HepG2 (cell line): ENCODE results near the gene CCDC3. TPM values are rescaled to one million over a fixed set of nuclear protein-coding genes. Genes with fewer than 3 reads are reported as not detected.

Experiments used
- ATAC-seq: fragments of 200-7000 bp; cut with Tn5 transposase; 3 replicates; pipeline ENCODE4 v1.9.1; 2020; ENCODE audit warnings: mild to moderate bottlenecking, moderate library complexity
- BruUV-seq: library from RNA; stranded (reverse); fragments of 400-500 nt; replicated peaks from 2 replicates; lab custom pipeline; 2021; lab: Mats Ljungman, UMichigan
- CTCF ChIA-PET: fragments of 300-600 bp; formaldehyde crosslinking; extraction: SDS; loops from one replicate; lab custom pipeline; 2021; ENCODE audit warnings: low total read pairs, inconsistent platforms, low intra/inter-chr PET ratio; lab: Yijun Ruan, JAX
- POLR2A ChIA-PET: fragments of 350-600 bp; sonication (Branson Sonifier 250); formaldehyde crosslinking; loops from one replicate; lab custom pipeline; 2020; ENCODE audit warnings: antibody characterized with exemption, inconsistent platforms; lab: Yijun Ruan, JAX
- DNase-seq: peaks from one replicate; pipeline ENCODE4 v3.0.0-alpha.2; 2015; ENCODE audit warnings: low spot score
- FAIRE-seq: peaks from 3 replicates; lab custom pipeline; 2011; peaks lifted over from hg19 to GRCh38; lab: Jason Lieb, UNC
- H2AFZ ChIP-seq: one replicate; pipeline ENCODE4 v1.6.1; 2011; ENCODE audit warnings: low read length, inconsistent platforms
- H3K27ac ChIP-seq: fragments of 300-600 bp; 3 replicates; pipeline ENCODE4 v1.8.0; 2011; ENCODE audit warnings: mixed run types, mild to moderate bottlenecking, mixed read lengths, low read length, inconsistent platforms; ENCODE audit not compliant: insufficient read depth; ENCODE audit errors: extremely low read length
- H3K27me3 ChIP-seq, 2 experiments: fragments of 200-600 bp in 1 of 2; 2 replicates in 1 of 2; 3 replicates in 1 of 2; pipeline versions ENCODE4 v1.6.0 to v1.8.0; 2011; ENCODE audit warnings: low read length in 2 of 2, mild to moderate bottlenecking in 2 of 2, moderate library complexity in 2 of 2, inconsistent platforms in 1 of 2; ENCODE audit not compliant: insufficient read depth in 2 of 2, control insufficient read depth in 1 of 2
- H3K36me3 ChIP-seq, 2 experiments: fragments of 200-600 bp in 1 of 2; replicated peaks in 1 of 2; 2 replicates in 1 of 2; 3 replicates in 1 of 2; pipeline versions ENCODE4 v1.5.1 to v1.8.0; 2011; ENCODE audit warnings: low read length in 2 of 2, inconsistent platforms in 1 of 2; ENCODE audit not compliant: insufficient read depth in 2 of 2, control insufficient read depth in 1 of 2
- H3K4me1 ChIP-seq: 2 replicates; pipeline ENCODE4 v1.5.1; 2012; ENCODE audit warnings: low read length, inconsistent platforms; ENCODE audit not compliant: insufficient read depth
- H3K4me2 ChIP-seq: 2 replicates; pipeline ENCODE4 v1.6.0; 2011; ENCODE audit warnings: low read depth, low read length, inconsistent platforms
- H3K4me3 ChIP-seq, 3 experiments: fragments of 200-600 bp in 1 of 3; sonication (generic), shearing (Covaris generic) in 1 of 3; replicated peaks in 1 of 3; 2 replicates each; pipeline ENCODE4 v1.5.1; 2011 to 2016; ENCODE audit warnings: low read length in 3 of 3, inconsistent platforms in 2 of 3, low read depth in 2 of 3, mild to moderate bottlenecking in 2 of 3, control low read depth in 1 of 3, mixed read lengths in 1 of 3; ENCODE audit not compliant: insufficient read depth in 1 of 3
- H3K79me2 ChIP-seq: one replicate; pipeline ENCODE4 v1.6.1; 2011; ENCODE audit warnings: low read length, inconsistent platforms; ENCODE audit not compliant: insufficient read depth
- H3K9ac ChIP-seq: 2 replicates; pipeline ENCODE4 v1.6.0; 2011; ENCODE audit warnings: mild to moderate bottlenecking, low read depth, low read length, inconsistent platforms; ENCODE audit not compliant: insufficient read depth
- H3K9me3 ChIP-seq: 2 replicates; pipeline ENCODE4 v1.5.1; 2012; ENCODE audit warnings: mild to moderate bottlenecking, low read length
- H4K20me1 ChIP-seq: 2 replicates; pipeline ENCODE4 v1.6.0; 2011; ENCODE audit warnings: inconsistent platforms, mild to moderate bottlenecking, low read length, moderate library complexity; ENCODE audit not compliant: insufficient read depth
- CHD2 ChIP-seq: IDR thresholded peaks from 2 replicates; pipeline ENCODE4 v1.6.1; 2011; ENCODE audit warnings: low read depth, low read length, improper control_type of control experiment
- DBP ChIP-seq: sonication (generic); formaldehyde crosslinking; IDR thresholded peaks from 2 replicates; pipeline ENCODE4 v1.4.0; 2020; ENCODE audit warnings: missing genetic modification reagents; ENCODE audit errors: not compliant biosample characterization
- E2F2 ChIP-seq: sonication (generic); formaldehyde crosslinking; IDR thresholded peaks from 2 replicates; pipeline ENCODE4 v1.4.0; 2020; ENCODE audit warnings: missing genetic modification reagents, borderline replicate concordance
- MZF1 ChIP-seq: sonication (generic); formaldehyde crosslinking; IDR thresholded peaks from 2 replicates; pipeline ENCODE4 v1.8.1; 2023; ENCODE audit warnings: mild to moderate bottlenecking, missing genetic modification reagents, borderline replicate concordance
- PITX1 ChIP-seq: sonication (generic); formaldehyde crosslinking; IDR thresholded peaks from 2 replicates; pipeline ENCODE4 v1.5.1; 2020; ENCODE audit warnings: mild to moderate bottlenecking, missing genetic modification reagents
- RFXANK ChIP-seq: IDR thresholded peaks from 2 replicates; pipeline ENCODE4 v1.6.1; 2016
- SMAD9 ChIP-seq: sonication (generic); formaldehyde crosslinking; IDR thresholded peaks from 2 replicates; pipeline ENCODE4 v1.5.1; 2020; ENCODE audit warnings: mild to moderate bottlenecking, missing genetic modification reagents
- SMYD3 ChIP-seq: sonication (generic); formaldehyde crosslinking; IDR thresholded peaks from 2 replicates; pipeline ENCODE4 v1.8.1; 2023; ENCODE audit warnings: mild to moderate bottlenecking, missing genetic modification reagents
- SRY ChIP-seq: sonication (generic); formaldehyde crosslinking; IDR thresholded peaks from 2 replicates; pipeline ENCODE4 v1.8.0; 2022; ENCODE audit warnings: mild to moderate bottlenecking, missing genetic modification reagents
- TMF1 ChIP-seq: sonication (generic); formaldehyde crosslinking; IDR thresholded peaks from 2 replicates; pipeline ENCODE4 v1.8.1; 2022; ENCODE audit warnings: low read depth, missing genetic modification reagents
- ZEB1 ChIP-seq: IDR thresholded peaks from 2 replicates; pipeline ENCODE4 v1.6.1; 2012; ENCODE audit warnings: mild to moderate bottlenecking, low read depth, inconsistent platforms; ENCODE audit not compliant: insufficient replicate concordance
- ZNF20 ChIP-seq: sonication (generic); formaldehyde crosslinking; IDR thresholded peaks from 2 replicates; pipeline ENCODE4 v1.4.0; 2020; ENCODE audit warnings: mild to moderate bottlenecking, moderate library complexity, missing genetic modification reagents
- ZNF562 ChIP-seq: sonication (generic); formaldehyde crosslinking; IDR thresholded peaks from 2 replicates; pipeline ENCODE4 v1.8.0; 2022; ENCODE audit warnings: missing genetic modification reagents, borderline replicate concordance
- ZNF597 ChIP-seq: sonication (generic); formaldehyde crosslinking; IDR thresholded peaks from 2 replicates; pipeline ENCODE4 v1.5.0; 2020; ENCODE audit warnings: missing genetic modification reagents
- WGBS: methylation state at CpG from one replicate; pipeline ENCODE4 v1.1.6; 2017; ENCODE audit warnings: low lambda C conversion rate; 5-methylcytosine and 5-hydroxymethylcytosine counted together
- in situ Hi-C: cut with HindIII; loops from 2 replicates; pipeline ENCODE4 v1.10.0; 2017; ENCODE audit warnings: low pct_unique_long_range_greater_than_20kb; ENCODE audit not compliant: extremely low pct_ligation_motif_present
- intact Hi-C: fragments of 100-400 bp; cut with micrococcal nuclease; formaldehyde crosslinking; loops from one replicate; pipeline ENCODE4 v1.10.0; 2022; ENCODE audit not compliant: unreplicated experiment
- polyA plus RNA-seq, 8 experiments: library from polyadenylated mRNA; depleted of rRNA in 3 of 8; stranded (reverse) in 7 of 8; unstranded in 1 of 8; fragments of >200 nt; fragmentation: Illumina TruSeq in 4 of 8; extraction: Trizol in 4 of 8; gene quantifications; 2 replicates each; pipeline versions ENCODE4 v1.2.1 to v1.2.3, GENCODE V29; 2011 to 2016; ENCODE audit warnings: low read depth in 4 of 8, missing spikeins in 1 of 8, mixed read lengths in 1 of 8; ENCODE audit not compliant: insufficient read depth in 1 of 8
- total RNA-seq, 5 experiments: library from RNA; depleted of rRNA; stranded (reverse); fragments of >200 nt; fragmentation: Illumina TruSeq; extraction: Trizol; gene quantifications; 2 replicates each; pipeline ENCODE4 v1.2.3, GENCODE V29; 2016; ENCODE audit warnings: low read depth in 1 of 5
- TF ChIP-seq, protein P1 (sequence below): sonication (generic); formaldehyde crosslinking; IDR thresholded peaks from 2 replicates; pipeline ENCODE4 v1.4.0; 2020; ENCODE audit warnings: missing genetic modification reagents

Gene CCDC3
- total and polyA plus RNA-seq, 2 of the 13 experiments (the other 11 are each of a cell fraction or from before 2014, with no cell fraction given) = not detected

DNA sequence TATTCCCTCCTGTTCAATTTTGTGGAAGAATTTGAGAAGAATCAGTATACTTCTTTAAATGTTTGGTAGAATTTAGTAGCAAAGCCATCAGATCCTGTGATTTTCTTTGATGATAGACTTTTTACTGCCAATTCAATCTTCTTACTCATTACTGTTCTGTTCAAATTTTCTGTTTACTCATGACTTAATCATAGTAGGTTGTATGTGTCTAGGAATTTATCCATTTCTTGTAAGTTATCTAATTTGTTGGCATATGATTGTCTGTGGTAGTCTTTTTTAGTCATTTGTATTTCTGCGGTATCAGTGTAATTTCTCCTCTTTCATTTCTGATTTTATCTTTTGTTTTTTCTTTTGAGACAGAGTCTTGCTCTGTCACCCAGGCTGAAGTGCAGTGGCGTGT is 87.4 kb downstream of the CCDC3 start (continued):
- TF ChIP-seq MZF1 = no peak

GRCh38 chr10:12911795-12912194 is 89.7 kb downstream of the CCDC3 start:
- no TSS peak for BruUV-seq
- CTCF ChIA-PET = no interaction called here
- TF ChIP-seq TMF1 (CRISPR knock-in tag) (no peak), CHD2 (no peak), SMAD9 (CRISPR knock-in tag) (no peak), PITX1 (CRISPR knock-in tag) (no peak), SRY (CRISPR knock-in tag) (no peak), ZEB1 (no peak), ZNF562 (CRISPR knock-in tag) (no peak), DBP (no peak), RFXANK (no peak), ZNF597 (CRISPR knock-in tag) (no peak), SMYD3 (CRISPR knock-in tag) (no peak), ZNF20 (CRISPR knock-in tag) (no peak), E2F2 (CRISPR knock-in tag) (no peak)
- TF ChIP-seq, protein P1, sequence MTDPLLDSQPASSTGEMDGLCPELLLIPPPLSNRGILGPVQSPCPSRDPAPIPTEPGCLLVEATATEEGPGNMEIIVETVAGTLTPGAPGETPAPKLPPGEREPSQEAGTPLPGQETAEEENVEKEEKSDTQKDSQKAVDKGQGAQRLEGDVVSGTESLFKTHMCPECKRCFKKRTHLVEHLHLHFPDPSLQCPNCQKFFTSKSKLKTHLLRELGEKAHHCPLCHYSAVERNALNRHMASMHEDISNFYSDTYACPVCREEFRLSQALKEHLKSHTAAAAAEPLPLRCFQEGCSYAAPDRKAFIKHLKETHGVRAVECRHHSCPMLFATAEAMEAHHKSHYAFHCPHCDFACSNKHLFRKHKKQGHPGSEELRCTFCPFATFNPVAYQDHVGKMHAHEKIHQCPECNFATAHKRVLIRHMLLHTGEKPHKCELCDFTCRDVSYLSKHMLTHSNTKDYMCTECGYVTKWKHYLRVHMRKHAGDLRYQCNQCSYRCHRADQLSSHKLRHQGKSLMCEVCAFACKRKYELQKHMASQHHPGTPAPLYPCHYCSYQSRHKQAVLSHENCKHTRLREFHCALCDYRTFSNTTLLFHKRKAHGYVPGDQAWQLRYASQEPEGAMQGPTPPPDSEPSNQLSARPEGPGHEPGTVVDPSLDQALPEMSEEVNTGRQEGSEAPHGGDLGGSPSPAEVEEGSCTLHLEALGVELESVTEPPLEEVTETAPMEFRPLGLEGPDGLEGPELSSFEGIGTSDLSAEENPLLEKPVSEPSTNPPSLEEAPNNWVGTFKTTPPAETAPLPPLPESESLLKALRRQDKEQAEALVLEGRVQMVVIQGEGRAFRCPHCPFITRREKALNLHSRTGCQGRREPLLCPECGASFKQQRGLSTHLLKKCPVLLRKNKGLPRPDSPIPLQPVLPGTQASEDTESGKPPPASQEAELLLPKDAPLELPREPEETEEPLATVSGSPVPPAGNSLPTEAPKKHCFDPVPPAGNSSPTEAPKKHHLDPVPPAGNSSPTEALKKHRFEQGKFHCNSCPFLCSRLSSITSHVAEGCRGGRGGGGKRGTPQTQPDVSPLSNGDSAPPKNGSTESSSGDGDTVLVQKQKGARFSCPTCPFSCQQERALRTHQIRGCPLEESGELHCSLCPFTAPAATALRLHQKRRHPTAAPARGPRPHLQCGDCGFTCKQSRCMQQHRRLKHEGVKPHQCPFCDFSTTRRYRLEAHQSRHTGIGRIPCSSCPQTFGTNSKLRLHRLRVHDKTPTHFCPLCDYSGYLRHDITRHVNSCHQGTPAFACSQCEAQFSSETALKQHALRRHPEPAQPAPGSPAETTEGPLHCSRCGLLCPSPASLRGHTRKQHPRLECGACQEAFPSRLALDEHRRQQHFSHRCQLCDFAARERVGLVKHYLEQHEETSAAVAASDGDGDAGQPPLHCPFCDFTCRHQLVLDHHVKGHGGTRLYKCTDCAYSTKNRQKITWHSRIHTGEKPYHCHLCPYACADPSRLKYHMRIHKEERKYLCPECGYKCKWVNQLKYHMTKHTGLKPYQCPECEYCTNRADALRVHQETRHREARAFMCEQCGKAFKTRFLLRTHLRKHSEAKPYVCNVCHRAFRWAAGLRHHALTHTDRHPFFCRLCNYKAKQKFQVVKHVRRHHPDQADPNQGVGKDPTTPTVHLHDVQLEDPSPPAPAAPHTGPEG (CRISPR knock-in tag) = no peak

More at GRCh38 chr10:12911795-12912194, 89.7 kb downstream of the CCDC3 start:
- ATAC-seq (no peak), DNase-seq (no peak), FAIRE-seq (no peak)
- H3K4me3 ChIP-seq = no peak overlapping the region
- no peaks in the 10 kb centered on the region; a peak in 1 of 5 replicates for H3K27me3 ChIP-seq
- in situ Hi-C loops = no loop called here
- no peaks in the 10 kb centered on the region for H3K36me3 ChIP-seq
- no peak overlapping the region for H3K9ac ChIP-seq
- intact Hi-C loops = no loop called here
- no peaks in the 10 kb centered on the region for H3K4me1 ChIP-seq
- no peaks in the 10 kb centered on the region for H3K79me2 ChIP-seq
- no peak overlapping the region for H2AFZ ChIP-seq
- H3K27ac ChIP-seq = no peak overlapping the region
- POLR2A ChIA-PET = no interaction called here
- no peak overlapping the region for H3K4me2 ChIP-seq
- 9% methylated on average over 3 of the region's 3 CpGs for WGBS
- H3K9me3 ChIP-seq = no peaks in the 10 kb centered on the region
- no peaks in the 10 kb centered on the region for H4K20me1 ChIP-seq
